Stomach smooth muscle (tissue), 2 donors: Measurements from ENCODE around the gene CCL5.
"Not testable (repeated sequence)": the region's sequence is repeated elsewhere in the genome, so short reads cannot be mapped to it uniquely, and the experiment has no call there.

ENCODE experiments used
- H3K27ac ChIP-seq: one replicate; pipeline ENCODE4 v1.7.0; 2013; ENCODE audit warnings: mild to moderate bottlenecking, low read length, inconsistent platforms
- H3K27me3 ChIP-seq, 2 donors: one replicate each; pipeline ENCODE4 v1.7.0; 2013; ENCODE audit warnings: low read length in 2 of 2; ENCODE audit not compliant: insufficient read depth in 2 of 2, control insufficient read depth in 1 of 2
- H3K36me3 ChIP-seq, 2 donors: one replicate each; pipeline ENCODE4 v1.7.0; 2013; ENCODE audit warnings: low read length in 2 of 2; ENCODE audit not compliant: control insufficient read depth in 2 of 2, insufficient read depth in 2 of 2
- H3K4me1 ChIP-seq: one replicate; pipeline ENCODE4 v1.7.0; 2013; ENCODE audit warnings: low read length; ENCODE audit not compliant: control insufficient read depth, insufficient read depth
- H3K4me3 ChIP-seq, 2 donors: one replicate each; pipeline ENCODE4 v1.7.0; 2013; ENCODE audit warnings: low read length in 2 of 2
- H3K9ac ChIP-seq, 2 donors: one replicate each; pipeline ENCODE4 v1.7.0; 2013; ENCODE audit warnings: low read length in 2 of 2, mild to moderate bottlenecking in 1 of 2
- H3K9me3 ChIP-seq, 2 donors: one replicate each; pipeline ENCODE4 v1.7.0; 2013; ENCODE audit warnings: low read length in 2 of 2; ENCODE audit not compliant: control insufficient read depth in 2 of 2
- donor health status: healthy.
- donor health status: Pancreatic carcinoma.

The CCL5 gene

DNA sequence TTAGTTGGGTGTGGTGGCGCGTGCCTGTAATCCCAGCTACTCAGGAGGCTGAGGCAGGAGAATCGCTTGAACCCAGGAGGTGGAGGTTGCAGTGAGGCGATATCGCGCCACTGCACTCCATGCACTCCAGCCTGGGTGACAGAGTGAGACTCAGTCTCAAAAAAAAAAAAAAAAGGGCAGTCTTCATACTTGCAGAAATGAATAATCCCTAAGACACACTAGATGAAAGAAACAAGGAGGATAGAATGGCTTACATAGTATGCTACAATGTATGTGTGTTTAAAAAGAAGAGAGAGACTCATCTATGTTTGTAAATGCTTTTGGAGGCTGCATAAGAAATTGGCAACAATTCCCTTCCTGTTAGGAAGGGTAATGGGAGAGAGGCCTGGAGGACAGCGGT lies 17.6 kb upstream of the CCL5 start:
- not testable (repeated sequence) for H3K9me3 ChIP-seq, H3K36me3 ChIP-seq, H3K27me3 ChIP-seq, H3K4me1 ChIP-seq, H3K27ac ChIP-seq, H3K4me3 ChIP-seq, H3K9ac ChIP-seq

DNA sequence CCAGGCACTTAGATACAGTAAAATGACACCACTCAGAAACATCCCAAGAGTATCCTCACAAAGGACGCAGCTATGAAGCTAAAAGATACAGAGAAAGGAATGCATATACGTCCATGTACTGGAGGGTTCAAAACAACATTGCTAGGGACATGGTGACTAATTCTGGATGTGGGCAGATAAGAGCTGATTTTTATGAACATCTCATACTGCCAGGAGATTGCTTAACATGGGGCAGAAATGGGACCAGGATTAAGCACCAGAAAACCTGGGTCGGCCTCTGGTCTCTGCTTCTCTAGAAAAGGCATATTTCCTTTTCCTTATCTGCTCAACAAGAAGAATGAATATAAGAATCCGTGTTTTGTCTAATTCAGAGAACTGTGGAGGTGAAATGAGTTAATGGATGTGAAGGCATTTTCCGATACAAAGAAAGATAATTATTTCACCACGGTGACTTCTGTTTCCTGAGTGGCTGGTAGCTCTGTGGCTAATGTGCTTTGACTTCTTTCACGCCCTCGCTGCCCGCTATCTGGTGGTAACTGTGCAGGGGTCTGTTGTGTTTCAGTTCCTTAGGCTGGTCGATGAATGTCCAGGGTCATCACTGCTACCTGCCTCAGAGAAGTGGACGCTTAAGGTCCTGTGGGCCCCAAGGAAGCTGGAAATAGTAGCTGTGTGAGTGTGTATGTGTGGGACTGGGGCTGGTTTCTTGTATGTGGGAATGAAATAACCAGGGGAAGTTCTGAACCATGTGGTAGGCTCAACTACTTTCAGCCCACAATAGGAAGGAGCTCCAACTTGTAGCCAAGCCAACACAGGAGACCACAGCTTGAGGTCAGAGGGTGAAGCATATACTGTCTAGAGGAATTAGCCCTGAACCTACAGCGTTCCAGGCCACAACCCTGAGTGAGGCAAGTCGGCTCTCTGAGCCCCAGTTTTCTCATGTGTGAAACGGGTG lies 15.8 kb upstream of the CCL5 start:
- Histone ChIP-seq H3K9ac (no peak overlapping the region), H3K9me3 (no peaks in the 10 kb centered on the region), H3K27ac (no peak overlapping the region), H3K4me1 (peaks cover 4% of the 10 kb centered on the region), H3K36me3 (no peaks in the 10 kb centered on the region), H3K27me3 (peaks cover 0 to 2% of the 10 kb centered on the region in 2 donors), H3K4me3 (no peak overlapping the region)

DNA sequence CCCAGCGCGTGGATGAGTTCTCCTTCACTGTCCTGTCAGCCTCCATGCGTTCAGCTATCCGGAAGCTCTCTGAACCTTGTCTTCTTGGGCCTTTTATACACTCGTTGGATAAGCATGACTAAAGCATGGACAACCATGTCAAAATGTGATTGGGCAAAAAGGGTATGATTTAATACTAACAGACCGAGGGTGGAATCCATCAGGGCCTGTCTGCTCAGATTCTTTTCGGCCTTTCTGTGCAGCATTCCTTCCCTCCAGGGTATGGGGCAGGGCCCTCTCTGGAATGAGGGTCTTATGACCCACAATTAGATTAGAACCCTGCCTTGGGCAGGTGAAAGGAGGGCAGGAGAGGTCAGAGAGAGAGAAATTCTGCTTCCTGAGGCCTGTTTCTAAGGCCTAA lies 14.0 kb upstream of the CCL5 start:
- no peaks in the 10 kb centered on the region for H3K36me3 ChIP-seq
- no peak overlapping the region for H3K9ac ChIP-seq
- no peaks in the 10 kb centered on the region for H3K9me3 ChIP-seq

DNA sequence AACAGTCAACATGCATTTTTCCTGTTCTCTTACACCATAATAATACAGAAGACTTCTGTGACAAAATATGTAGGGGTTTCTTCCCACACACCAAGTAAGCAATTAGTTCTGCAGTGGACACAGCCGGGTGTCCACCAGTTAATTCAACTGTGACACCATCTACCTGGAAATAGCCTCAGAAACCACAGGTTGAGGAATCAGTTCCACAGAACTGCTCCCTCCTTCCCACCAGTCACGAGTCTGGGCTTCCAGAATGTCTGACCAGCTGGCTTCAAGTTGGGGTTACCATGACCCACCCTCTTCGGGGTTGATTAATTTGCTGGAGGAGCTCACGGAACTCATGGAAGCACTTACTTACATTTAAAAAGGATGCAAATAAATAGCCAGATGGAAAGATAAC lies 13.6 kb upstream of the CCL5 start:
- H3K27ac ChIP-seq: no peak overlapping the region
- no peak overlapping the region for H3K9ac ChIP-seq
- H3K27me3 ChIP-seq: peaks cover 0 to 2% of the 10 kb centered on the region in 2 donors
- H3K4me3 ChIP-seq: no peak overlapping the region
- H3K4me1 ChIP-seq: peaks cover 5% of the 10 kb centered on the region
- H3K36me3 ChIP-seq: no peaks in the 10 kb centered on the region
- H3K9me3 ChIP-seq: no peaks in the 10 kb centered on the region

More for the DNA sequence above, 14.0 kb upstream of the CCL5 start:
- Histone ChIP-seq H3K4me1 (peaks cover 5% of the 10 kb centered on the region), H3K27me3 (peaks cover 0 to 2% of the 10 kb centered on the region in 2 donors), H3K27ac (no peak overlapping the region), H3K4me3 (no peak overlapping the region)

DNA sequence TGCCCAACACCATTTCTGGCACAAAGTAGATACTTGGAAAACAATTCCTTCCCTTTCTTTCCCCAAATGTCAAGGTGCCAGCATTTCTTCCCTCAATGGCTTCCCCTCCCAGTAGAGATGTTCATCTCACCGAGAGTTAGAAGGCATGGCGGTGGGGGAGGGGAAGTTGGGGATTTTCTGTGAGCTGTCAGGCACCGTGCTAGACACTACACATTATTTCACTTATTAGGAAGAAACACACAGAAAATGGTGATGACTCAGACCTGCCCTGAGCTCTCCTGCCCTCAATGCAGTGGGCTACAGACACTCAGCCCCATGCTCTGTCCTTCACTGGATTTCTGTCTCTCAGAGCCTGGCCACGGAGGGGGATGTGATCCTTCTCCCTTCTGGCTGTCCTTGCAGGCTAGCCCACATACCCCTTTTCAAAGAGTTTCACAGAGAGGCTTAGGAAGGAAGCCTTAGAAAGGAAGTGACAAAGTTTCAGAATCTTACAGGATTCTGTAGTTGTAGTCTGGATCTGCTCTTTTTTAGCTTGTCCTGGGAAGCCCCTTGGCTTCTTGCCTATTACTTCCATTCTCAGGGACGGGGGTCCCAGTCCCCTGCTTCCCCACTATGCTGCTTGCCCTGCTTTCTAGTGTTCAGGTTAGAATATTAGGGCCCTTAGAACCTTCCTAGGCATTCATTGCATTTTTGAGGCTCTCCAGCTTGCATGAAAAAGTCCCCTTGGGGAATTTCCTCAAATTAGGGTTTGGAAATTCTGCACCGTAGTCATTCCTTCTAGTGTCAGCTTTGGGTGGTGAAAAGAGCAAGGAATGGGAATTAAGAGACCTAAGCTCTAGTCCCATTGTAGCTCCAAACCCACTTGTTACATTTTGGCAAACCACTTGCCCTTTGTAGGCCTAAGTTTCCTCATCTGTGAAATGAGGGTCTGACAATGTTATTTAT lies 12.2 kb upstream of the CCL5 start:
- Histone ChIP-seq H3K36me3 (no peaks in the 10 kb centered on the region), H3K9ac (no peak overlapping the region), H3K4me1 (peaks cover 5% of the 10 kb centered on the region), H3K27ac (no peak overlapping the region), H3K9me3 (no peaks in the 10 kb centered on the region), H3K4me3 (no peak overlapping the region), H3K27me3 (peaks cover 0 to 2% of the 10 kb centered on the region in 2 donors)

DNA sequence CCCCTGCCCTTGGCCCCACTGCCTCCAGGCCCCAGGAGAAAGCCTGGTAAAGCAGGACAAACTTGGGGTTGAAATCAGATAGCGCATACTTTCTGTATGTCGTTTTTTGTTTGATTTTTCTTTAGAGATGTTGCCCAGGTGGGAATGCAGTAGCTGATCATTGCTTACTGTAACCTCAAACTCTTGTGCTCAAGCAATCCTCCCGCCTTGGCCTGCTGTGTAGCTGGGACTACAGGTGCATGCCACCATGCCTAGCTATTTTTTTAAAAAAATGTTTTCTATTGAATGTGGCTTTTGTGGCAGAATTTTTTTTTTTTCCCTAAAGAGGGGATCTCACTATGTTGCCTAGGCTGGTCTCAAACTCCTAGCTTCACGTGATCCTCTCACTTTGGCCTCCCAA lies 11.1 kb upstream of the CCL5 start:
- H3K27ac ChIP-seq: no peak overlapping the region
- H3K4me3 ChIP-seq: no peak overlapping the region
- H3K36me3 ChIP-seq: no peaks in the 10 kb centered on the region
- H3K4me1 ChIP-seq: peaks cover 5% of the 10 kb centered on the region
- H3K9me3 ChIP-seq: no peaks in the 10 kb centered on the region
- peaks cover 0 to 2% of the 10 kb centered on the region in 2 donors for H3K27me3 ChIP-seq
- no peak overlapping the region for H3K9ac ChIP-seq

DNA sequence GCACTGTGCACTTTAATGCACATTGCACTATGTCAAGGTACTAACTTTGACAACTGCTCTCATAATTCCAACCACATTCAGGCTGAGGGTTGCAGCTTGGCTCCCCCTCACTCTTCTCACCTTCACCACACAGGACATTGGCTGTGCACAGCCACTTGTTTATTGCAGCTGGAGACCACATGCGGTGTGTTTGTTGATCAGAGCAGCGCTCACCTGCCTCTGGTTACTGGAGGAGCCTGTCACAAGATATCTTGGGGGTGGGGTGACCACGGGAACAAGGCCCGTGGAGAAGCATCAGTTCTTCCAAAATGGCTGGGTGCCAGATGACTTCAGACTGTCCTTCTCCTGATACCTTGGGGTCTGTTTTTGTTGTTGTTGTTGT lies 10.6 kb upstream of the CCL5 start:
- peaks cover 0 to under 1% of the 10 kb centered on the region in 2 donors for H3K27me3 ChIP-seq
- no peaks in the 10 kb centered on the region for H3K9me3 ChIP-seq
- H3K9ac ChIP-seq: no peak overlapping the region
- H3K4me3 ChIP-seq: no peak overlapping the region
- no peak overlapping the region for H3K27ac ChIP-seq
- no peaks in the 10 kb centered on the region for H3K36me3 ChIP-seq
- H3K4me1 ChIP-seq: peaks cover 5% of the 10 kb centered on the region

DNA sequence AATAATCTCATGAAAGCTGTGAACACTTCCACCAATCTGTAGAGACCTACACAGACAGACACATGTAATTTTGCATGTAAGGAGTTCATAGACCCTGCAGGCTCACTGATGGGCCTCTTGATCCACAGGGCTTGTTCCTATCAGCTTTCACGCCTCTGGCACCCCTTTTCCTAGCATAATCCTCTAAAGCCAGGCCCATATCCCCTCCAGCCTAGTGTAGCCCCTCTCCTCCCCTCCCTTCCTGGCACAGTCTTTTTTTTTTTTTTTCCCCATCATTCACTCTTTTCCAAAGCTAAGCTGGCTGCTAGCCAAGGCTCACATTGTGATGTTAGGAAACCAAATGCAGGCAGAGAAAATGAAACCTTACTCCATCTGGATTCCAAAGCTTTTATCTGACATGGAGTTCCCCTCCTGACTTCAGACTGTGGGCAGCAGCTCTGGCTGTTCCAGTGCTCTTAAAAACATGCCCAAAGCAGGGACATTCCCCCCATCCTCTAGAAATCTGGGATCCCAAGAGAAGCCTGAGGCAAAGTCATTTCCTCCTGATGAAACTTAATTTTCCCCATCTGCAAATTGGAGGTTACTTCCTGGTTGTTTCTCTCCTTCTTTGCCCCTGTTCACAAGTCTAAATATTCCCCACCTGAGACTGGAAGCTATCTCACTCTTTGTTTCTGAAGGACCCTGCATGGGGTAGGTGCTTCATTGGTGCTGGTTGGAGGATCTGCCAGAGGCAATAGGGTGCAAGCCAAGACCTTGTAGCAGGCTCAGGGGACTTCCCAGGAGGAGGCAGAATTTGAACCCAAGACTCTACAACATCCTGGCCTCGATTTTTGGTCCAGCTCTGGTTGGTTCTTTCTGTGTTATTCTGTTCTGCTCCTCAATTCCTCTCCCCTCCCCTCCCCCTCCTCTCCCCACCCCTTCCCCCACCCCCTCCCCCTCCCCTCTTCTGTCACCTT lies 9.9 kb upstream of the CCL5 start:
- Histone ChIP-seq H3K36me3 (no peaks in the 10 kb centered on the region), H3K27ac (no peak overlapping the region), H3K9ac (no peak overlapping the region), H3K4me1 (peaks cover 5% of the 10 kb centered on the region), H3K9me3 (no peaks in the 10 kb centered on the region), H3K4me3 (no peak overlapping the region), H3K27me3 (no peaks in the 10 kb centered on the region)

DNA sequence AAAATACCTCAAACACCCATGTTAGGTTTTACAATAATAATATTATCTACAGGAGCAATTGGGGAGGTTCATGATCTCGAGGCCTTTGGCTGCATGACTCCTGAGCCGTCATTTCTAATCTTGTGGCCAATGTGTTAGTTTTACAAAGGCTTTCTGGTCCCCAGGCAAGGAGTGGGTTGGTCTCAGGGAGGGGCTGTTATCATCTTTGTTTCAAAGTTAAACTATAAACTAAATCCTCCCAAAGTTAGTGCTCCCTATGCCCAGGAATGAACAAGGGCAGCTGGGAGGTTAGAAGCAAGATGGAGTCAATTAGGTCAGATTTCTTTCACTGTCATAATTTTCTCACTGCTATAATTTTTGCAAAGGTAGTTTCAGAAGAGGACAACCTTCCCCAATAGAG lies 9.1 kb upstream of the CCL5 start:
- Histone ChIP-seq H3K36me3 (no peaks in the 10 kb centered on the region), H3K27ac (no peak overlapping the region), H3K4me3 (no peak overlapping the region), H3K4me1 (peaks cover 5% of the 10 kb centered on the region), H3K9ac (no peak overlapping the region), H3K27me3 (no peaks in the 10 kb centered on the region), H3K9me3 (no peaks in the 10 kb centered on the region)

DNA sequence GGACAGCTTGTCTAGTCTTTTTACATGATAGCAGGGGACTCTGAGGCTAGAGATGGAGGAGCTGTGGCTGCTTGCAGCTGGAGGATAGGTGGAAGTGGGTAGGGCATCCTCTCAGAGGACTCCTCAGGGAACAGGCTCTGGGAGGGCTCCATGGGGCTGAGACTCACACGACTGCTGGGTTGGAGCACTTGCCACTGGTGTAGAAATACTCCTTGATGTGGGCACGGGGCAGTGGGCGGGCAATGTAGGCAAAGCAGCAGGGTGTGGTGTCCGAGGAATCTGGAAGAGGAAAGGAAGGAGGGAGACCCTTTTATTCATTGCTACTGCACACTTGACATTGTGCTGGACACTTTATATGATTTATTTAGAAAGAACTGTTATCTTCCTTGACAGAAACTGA lies 1.8 kb downstream of the CCL5 start:
- no peaks in the 10 kb centered on the region for H3K9me3 ChIP-seq
- peaks cover 3% of the 10 kb centered on the region for H3K4me1 ChIP-seq
- H3K9ac ChIP-seq: no peak overlapping the region
- H3K27me3 ChIP-seq: no peaks in the 10 kb centered on the region
- no peaks in the 10 kb centered on the region for H3K36me3 ChIP-seq
- no peak overlapping the region for H3K4me3 ChIP-seq
- H3K27ac ChIP-seq: no peak overlapping the region
